GM21723 (cell line): Measurements from ENCODE around the gene DHRS7.
A peak's percentile ranks its signal among the peaks of the same experiment; 100 is the strongest.

ENCODE experiments used
- ATAC-seq: cut with Tn5 transposase; IDR thresholded peaks from one replicate; pipeline ENCODE4 v1.9.1; 2021; ENCODE audit warnings: mild to moderate bottlenecking, moderate library complexity; ENCODE audit not compliant: unreplicated experiment

DHRS7 gene

DNA sequence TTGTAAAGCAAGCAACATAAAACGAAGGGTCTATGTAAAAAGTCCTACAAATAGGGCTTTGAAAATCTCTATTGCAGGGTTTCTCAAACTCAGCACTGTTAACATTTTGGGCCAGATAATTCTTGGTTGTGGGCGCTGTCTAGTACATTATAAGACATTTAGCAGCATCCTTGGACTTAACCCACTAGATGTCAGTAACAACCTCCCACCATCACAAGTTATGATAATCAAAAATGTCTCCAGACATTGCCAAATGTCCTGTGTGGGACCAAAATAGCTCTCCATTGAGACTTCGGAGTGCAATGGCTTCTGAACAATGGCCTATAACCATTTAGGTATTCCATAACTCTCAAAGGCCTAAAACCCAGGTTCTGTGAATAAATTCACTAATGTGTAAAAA, 22.9 kb upstream of the DHRS7 start:
- ATAC-seq: no peak

DNA sequence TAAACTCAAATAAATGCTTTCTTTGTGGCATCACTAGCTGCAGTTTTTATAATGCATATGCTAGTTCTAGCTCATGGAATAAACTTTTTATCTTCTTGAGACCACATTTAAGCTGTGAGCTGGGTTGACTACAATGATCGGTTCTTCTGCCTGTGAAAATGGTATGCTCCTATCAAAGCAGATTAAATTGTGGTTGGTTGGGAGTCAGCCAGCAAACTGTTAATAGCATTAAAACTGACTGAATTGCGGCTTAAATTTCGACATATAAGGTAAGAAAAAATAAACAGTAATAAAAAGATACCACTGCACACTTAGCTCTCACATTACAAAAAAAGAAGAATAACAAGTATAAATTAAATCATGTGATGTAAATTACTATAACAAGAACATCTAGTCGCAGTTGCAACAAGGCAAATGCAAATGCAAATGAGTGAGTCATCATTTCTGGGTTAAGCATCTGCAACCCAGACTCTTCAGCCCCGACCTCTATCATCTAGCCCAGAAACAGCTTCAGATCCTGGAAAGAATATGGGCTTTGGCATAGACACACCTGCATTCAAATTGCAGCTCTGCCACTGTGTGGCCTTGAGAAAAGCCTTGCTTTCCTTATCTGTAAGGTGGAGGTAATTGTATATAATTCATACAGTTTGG, 19.8 kb upstream of the DHRS7 start:
- no peak for ATAC-seq

DNA sequence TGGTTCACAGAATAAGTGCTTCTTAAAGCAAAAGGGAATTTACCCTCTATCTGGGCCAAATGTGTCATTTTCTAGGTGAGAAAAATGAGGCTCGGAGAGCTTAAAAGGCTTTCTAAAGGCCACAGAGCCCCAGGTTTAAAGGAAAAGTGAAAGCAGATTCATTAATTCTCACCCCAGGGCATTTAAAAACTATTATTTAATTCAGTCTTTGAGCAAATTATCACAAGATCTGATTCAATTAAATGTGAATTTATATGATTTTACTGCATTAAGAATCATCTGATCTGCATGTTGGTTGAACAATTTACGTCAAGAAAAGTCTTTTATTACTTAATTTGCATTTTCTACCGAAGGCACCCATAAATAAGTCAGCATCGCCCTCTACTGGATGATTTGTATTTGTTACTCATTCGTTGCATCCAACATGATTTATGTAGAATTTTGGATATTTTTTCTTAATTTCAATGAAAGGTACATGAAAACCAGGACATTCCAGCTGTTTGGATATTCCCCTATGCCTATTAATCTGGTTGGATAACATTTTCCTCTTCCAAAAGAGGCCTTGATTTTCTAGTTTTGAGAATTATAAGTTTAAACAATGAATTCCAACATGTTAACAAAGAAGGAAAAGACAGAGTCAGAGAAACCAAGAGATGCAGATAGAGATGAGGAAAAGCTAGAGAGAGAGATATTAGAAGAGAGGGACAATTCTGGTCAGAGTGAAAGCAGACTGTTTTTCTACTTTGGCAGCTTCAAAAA, 19.1 kb upstream of the DHRS7 start:
- peak; percentile 61 for ATAC-seq

DNA sequence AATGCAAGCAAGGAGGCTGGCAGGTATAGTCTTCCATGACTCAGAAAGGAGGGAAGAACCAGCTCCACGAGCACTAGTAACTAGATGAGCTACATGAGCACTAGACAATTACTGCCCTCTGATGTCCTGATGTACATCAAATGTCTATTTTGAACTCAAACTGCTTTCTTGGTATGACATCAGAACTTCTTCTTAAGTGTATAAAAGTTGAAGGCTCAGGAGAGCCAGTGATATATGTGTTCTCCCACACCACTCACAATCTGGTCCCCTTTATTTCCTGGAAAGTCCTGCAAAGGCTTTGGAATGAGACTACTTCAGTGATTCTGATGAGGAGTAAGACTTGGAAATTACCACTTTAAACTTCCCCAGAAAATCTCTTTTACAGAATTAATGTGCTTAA, 18.5 kb upstream of the DHRS7 start:
- ATAC-seq: peak; percentile 51

DNA sequence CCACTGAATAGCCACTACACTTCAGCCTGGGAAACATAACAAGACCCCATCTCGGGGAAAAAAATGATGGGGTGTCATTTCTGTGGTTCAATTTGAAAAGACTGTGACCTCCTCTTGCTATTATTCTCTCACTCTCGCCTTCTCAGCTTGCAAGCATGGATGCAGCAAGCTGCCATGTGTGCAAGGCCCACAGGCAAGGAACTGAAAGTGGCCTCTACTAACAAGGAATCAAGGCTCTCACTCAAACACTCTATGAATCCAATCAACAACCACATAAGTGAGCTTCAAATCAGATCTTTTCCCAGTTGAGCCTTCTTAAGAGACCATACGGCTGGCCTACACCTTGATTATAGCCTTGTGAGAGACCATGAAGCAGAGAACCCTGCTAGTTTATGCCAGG, 17.9 kb upstream of the DHRS7 start:
- ATAC-seq: peak; percentile 27

DNA sequence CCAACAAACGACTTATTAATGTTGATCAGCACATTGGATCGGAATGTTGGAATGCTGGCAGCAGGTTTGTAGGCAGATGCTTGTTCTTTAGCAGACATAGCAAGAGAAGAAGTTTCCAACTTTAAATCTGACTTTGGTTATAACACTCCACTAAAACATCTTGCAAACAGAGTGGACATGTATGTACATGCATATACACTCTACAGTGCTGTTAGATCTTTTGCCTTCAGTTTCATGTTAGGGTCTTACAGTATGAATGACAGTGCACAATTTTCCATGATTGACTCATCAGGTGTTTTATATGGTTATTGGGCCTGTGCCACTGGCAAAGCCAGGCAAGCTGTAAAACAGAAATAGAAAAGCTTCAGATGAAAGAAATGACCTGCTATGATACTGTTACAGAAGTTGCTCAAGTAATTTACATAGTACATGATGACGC, 14.3 kb upstream of the DHRS7 start:
- no peak for ATAC-seq

DNA sequence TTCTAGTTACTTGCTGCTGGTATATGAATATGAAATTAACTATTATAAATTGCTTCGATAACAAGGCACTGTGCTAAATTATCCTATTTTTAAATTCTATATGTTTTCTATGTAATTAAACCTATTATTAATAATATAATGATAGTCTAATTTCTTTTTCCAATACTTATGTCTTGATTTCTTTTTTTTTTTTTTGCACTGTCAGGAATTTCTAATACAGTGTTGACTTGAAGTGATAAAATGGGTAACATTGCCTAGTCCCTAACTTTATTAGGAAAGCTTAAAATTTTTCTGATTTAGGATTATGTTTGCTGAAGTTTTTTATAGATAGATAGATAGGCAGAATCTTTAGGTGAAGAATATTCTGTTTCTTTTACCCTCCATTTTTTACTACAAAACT, 13.6 kb upstream of the DHRS7 start:
- no peak for ATAC-seq

DNA sequence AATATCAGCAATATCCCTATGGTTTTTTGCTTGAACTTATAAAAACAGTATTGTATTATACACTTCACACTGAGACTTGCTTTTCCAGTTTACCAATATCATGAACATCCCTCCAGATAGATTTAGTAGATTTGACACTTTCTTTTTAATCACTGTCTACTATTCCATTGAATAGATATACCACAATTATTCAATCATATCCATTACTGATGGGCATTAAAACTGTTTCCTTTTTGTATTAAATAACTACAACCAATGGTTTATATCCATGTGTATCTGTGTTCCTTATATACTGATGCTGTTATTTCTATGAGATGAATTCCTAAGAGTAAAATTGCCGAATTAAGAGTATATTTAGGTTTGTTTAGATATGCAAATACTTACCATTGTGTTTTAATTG, 13.0 kb upstream of the DHRS7 start:
- no peak for ATAC-seq

DNA sequence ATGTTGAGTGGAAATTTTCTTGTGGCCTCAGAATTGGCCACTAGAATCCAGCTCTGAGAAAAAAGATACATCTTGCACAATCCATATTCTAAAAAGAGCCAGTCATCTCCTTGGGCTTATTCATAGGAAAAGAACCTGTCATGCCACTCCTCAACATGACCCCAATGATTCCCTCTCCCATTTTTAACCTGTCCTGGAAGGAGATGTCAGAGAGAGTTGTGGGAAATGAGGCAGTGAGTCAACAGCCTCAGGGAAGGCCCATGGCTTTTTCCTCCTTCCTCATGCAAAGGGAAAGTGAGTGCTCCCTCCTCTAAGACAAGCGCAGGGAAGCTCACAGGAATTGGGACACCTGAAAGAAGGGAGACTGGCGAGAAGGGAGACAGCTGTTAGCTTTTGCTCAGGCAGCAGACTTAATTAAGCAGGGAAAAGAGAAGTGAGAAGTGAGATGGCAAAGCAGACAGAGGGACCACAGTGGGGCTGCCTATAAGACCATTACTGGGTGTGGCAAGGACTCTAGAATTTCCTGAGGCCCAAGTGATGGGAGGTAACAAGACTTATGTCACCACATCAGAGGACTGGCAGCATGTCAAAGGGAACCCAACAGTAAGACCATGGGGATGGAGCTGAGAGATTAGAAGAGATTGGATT, 10.2 kb upstream of the DHRS7 start:
- no peak for ATAC-seq

DNA sequence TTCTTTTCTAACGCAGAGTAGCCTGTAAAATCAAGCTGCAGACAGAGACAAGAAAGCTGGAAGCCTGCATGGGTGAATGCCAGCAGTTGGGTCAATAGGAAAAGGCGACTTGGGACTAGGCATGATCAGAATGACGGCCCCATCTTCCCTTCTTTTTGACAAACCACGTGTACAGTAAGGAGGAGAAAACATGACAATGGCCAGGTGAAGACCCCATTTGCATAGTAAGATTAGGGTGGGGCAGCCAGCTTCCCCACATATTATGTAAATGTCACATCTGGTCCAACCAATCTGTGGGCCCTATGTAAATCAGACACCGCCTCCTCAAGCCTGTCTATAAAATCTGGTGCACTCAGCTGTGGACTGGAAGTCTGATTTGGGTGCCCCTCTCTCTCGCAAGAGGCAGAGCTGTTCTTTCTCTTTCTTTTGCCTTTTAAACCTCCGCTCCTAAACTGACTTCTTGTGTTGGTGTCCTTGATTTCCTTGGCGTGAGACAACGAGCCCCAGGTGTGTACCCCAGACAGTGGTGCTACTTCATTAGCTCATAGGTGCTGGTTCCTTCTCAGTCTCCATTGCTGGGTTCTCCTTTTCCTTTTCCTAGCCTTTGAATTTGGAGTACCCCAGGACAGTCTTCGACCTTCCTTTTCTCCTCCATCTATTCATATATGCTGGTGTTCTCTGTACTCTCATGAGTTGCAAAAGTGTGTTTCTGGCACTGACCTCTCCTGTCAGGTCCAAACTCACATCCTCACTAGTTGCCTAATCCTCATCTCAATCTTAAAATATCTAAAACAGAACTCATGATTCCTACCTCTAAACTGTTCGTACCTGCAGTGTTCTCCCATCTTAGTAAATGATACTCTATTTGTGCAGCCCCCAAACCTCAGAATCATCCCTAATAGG, 9.4 kb upstream of the DHRS7 start:
- ATAC-seq: no peak

DNA sequence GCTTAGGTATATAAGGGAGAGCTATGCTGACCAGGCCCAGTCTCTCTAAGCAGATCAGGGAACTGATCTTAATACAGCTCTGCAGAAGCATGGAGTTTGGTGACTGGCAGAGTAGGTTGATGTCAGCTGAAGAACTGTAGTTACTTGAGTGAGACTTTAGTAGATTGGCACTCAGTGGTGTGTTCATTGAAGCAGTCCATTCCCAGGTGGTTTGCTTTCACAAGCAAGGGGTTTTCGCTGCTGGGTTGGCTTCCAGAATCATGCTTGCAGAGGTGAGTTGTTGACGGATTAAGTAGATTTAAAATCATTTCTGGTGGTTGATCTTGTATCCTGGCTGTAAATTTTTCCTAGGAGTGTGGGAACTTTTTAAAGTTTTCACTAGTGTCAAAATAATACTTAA, 6.5 kb upstream of the DHRS7 start:
- no peak for ATAC-seq

DNA sequence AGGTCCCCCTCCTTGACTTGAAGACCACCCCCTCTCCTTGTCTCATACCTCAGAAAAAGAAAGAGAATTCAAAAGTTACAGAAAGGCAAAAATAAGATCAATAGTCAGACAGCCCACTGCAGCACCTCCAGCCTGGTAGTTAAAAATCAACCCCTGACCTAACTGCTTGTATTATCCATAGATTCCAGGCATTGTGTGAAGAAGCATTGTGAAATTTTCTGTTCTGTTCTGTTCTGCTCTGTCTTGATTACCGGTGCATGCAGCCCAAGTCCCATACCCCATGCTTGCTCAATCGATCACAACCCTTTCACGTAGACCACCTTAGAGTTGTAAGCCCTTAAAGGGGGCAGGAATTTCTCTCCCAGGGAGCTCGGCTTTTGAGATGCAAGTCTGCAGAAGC, 5.8 kb upstream of the DHRS7 start:
- no peak for ATAC-seq

DNA sequence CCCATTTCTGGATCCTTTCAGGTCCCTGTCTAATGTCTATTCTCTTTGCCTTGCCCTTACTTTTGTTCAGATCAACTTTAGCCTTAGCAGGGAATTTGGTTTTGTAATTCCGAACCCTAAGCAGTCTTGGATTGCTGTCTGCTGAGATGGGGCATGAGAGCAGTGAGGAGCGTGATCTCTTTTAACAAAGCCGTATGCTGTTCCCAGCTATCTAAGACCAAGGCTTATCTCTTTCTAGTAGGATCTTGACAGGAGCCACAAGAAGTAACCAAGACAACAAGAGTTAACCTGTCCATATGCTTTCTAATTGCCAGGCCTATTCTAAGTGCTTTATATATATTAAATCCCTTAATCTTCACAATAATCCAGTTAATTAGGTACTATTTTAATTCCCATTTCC, 4.5 kb upstream of the DHRS7 start:
- ATAC-seq: no peak

DNA sequence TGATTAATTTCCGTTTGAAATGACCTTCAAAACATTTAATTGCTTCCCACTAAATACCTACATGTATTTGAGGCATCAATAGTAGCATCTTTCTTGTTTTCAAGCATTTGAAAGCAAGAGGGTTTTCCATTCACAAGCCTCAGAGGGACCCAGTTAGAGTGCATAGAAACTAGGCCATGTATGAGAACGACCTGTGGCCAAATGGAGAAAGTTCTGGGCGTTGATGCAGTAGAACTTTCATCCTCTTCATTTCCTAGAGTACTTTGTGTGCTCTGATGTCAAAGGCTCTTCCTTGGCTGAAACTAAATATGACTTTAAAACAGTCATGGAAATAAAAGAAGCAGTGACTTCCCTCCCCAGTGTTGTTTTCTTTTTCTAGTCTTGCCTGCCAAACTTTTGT, 944 bp upstream of the DHRS7 start:
- no peak for ATAC-seq

DNA sequence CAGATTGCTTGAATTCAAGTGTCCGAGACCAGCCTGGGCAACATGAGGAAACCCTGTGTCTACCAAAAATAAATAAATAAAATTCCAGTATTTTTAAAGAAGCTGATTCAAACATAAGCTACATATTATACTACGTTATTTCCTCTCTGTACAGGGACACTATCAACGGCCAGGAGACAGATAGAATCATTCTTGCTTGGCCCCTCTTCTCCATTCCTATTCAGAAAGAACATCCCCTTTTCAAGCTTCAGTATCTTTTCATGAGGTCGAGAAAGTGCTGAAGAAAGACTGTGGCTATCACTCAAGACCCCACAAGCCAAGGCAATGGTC, 314 bp upstream of the DHRS7 start:
- ATAC-seq: no peak

DNA sequence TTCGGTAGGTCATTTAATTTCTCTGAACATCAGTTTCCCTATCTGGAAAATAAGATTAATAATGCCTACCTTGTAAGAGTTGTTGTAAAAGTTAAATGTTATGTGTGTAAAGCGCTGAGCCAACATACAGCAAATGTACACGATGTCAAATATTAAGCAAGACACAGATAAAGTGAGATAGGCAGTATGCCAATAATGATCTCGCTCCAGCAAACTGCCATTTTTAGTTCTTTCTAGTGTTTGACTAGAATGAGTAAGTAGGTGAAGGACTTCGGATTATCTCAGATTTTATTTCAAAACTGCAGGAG, 840 bp downstream of the DHRS7 start:
- ATAC-seq: peak; percentile 7

DNA sequence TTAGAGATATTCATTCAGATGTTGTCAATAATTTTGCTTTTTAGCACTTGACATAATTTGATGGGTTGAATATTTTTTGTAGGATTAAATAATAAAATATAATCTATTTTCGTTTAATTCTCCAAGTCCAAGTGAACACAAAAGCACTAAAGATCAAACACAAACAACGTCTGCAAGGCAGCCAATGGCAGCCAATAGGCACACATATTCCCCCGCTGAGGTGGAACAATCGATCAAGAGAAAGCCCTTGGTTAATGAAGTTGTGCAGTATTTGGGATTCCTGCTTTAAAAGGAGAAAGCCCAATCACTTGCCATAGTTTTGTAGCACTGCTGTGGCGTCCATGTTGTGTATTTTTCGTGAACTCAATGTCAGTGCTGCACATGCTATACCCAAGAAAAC, 1.5 kb downstream of the DHRS7 start:
- ATAC-seq: no peak

DNA sequence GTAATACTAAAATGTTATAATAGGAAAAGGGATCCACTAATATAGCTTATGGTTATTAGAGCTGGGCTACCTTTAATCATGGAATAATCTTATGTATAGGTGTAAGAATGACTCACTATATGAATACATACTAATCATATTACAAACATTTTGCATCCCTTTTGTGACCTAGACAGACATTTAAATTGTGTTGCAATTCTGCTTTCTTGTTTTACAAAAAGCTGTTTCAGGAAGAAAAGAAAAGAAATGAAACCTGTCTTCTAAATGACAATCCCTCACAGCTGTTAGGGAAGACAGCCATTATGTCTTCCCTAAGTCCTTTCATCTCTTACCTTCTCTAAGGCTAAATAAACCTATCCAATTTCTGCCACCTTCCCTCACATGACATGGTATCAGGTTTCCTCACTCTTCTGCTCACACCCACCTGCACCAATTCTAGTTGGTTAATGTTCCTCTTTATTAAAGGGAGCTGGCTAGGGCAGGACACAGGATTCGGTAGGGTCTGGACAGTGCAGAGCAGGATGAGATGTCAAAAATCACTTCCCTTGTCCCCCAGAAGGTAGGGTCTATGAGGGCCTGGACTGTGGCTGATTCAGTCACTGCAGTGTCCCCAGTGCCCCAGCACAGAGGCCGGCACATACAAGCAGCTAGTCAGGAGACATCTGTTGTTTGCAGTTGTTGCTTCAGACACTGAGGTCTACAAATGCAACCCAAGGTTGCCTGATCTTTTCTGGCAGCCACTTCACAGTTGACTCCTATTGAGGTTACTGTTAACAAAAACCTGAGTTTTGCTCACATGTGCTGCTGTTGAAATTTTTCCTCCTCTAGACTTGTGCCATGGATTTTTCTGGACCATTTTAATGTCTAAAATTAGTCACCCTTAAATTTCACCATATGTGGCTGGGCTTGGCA, 3.7 kb downstream of the DHRS7 start:
- ATAC-seq: no peak

DNA sequence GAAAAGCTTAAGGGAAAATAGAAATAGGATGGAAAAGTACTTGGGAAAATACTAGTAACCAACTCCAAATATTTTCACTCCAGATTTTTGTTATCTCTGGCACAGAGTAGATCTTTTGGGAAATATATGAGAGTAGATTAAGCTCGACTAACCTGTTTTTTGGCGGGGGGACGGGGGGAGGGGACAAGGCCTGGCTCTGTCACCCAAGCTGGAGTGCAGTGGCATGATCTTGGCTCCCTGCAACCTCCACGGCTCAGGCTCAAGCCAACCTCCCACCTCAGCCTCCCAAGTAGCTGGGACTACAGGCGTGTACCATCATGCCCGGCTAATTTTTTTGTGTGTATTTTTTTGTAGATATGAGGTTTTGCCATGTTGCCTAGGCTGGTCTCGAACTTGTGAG, 4.8 kb downstream of the DHRS7 start:
- ATAC-seq: no peak

DNA sequence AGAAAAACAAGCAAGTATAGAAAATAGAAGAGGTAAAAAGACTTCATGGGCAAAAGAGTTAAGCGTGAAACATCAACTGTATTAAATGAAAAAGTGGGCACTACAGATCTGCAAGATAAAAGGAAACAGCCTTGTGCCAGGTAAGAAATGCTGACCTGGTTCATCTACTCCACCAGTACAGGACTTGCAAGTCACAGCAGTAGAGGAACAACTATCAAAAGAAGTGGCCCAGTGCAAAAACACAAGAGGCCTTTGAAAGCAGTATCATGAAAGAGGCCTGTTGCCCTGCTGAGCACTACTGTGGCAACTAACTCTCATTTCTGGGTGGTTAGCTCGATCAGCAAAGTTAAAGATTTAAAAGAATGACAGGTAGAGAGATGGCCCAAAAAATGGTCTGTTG, 10.5 kb downstream of the DHRS7 start:
- no peak for ATAC-seq

DNA sequence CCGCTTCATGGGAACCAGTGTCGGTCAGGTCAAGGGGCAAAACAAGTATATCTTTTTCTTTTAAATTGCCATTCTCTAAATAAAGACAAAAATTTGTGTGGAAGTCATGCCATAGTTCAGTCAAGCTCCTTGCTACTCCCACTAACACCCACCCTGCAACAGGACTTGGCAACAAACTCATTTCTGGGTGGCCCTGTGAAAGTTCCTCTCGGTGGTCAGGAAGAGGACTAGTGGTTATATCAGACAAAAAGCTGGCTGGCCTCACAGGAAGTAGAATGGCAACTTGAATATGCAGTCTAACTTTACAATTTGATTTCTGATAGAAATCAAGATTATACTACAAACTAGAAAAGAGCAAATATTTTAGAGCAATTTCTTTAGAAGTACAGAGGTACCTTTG, 11.2 kb downstream of the DHRS7 start:
- ATAC-seq: no peak
